ENCODE results near the gene SLC4A1AP. TPM values are rescaled to one million over a fixed set of nuclear protein-coding genes. Genes with fewer than 3 reads are reported as not detected.

Gene SLC4A1AP
- total and polyA plus RNA-seq, 2 of the 13 experiments (the other 11 are each of a cell fraction or from before 2014, with no cell fraction given): 15.3 to 44.6 TPM

GRCh38 chr2:27664154-27664574 is 475 bp downstream of the SLC4A1AP start (continued):
- no peak for TF ChIP-seq MED13 (CRISPR knock-in tag; IDR thresholded peaks at IDR 0.05)
- no peak for TF ChIP-seq NFIB (CRISPR knock-in tag; IDR thresholded peaks at IDR 0.05; ENCODE audit: borderline replicate concordance)
- TF ChIP-seq ZNF33B (CRISPR knock-in tag; IDR thresholded peaks at IDR 0.05): peak; percentile 80; the same call in 1 of the 2 replicates
- TF ChIP-seq AGO2 (optimal IDR thresholded peaks at IDR 0.05; ENCODE audit: low read depth, low read length): peak; percentile 23
- TF ChIP-seq, protein P1, sequence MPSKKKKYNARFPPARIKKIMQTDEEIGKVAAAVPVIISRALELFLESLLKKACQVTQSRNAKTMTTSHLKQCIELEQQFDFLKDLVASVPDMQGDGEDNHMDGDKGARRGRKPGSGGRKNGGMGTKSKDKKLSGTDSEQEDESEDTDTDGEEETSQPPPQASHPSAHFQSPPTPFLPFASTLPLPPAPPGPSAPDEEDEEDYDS (CRISPR knock-in tag; IDR thresholded peaks at IDR 0.05): no peak
- no peak for TF ChIP-seq ZNF17 (CRISPR knock-in tag; IDR thresholded peaks at IDR 0.05)
- 0 out of 2 replicates have a peak, but pooled peaks have one; percentile 4 for TF ChIP-seq ZNF451 (CRISPR knock-in tag; IDR thresholded peaks at IDR 0.05)
- peak; percentile 43; the same call in 1 of the 2 replicates for TF ChIP-seq ZC3H13 (CRISPR knock-in tag; IDR thresholded peaks at IDR 0.05)
- TF ChIP-seq HNRNPUL1 (IDR thresholded peaks at IDR 0.05; ENCODE audit: low read depth, low read length): no peak
- TF ChIP-seq ZIK1 (CRISPR knock-in tag; IDR thresholded peaks at IDR 0.05; ENCODE audit: borderline replicate concordance, low read depth): no peak
- TF ChIP-seq MEIS2 (CRISPR knock-in tag; IDR thresholded peaks at IDR 0.05): peak; percentile 12; the same call in 1 of the 2 replicates
- TF ChIP-seq JARID2 (CRISPR knock-in tag; IDR thresholded peaks at IDR 0.05; ENCODE audit: insufficient replicate concordance): no peak
- TF ChIP-seq SMAD9 (CRISPR knock-in tag; IDR thresholded peaks at IDR 0.05): 0 out of 2 replicates have a peak, but pooled peaks have one; percentile 33
- peak; percentile 60; the same call in 1 of the 2 replicates for TF ChIP-seq NFE2L1 (CRISPR knock-in tag; IDR thresholded peaks at IDR 0.05; ENCODE audit: borderline replicate concordance)
- no peak for TF ChIP-seq SNAI1 (CRISPR knock-in tag; IDR thresholded peaks at IDR 0.05; ENCODE audit: borderline replicate concordance)
- peak; percentile 23 for TF ChIP-seq RBM39 (IDR thresholded peaks at IDR 0.05; ENCODE audit: low read depth, low read length, poor library complexity, severe bottlenecking)
- peak; percentile 86 for TF ChIP-seq KDM5A (IDR thresholded peaks at IDR 0.05; ENCODE audit: borderline replicate concordance, low read length)
- no peak for TF ChIP-seq ZNF646 (CRISPR knock-in tag; IDR thresholded peaks at IDR 0.05)
- TF ChIP-seq SRY (CRISPR knock-in tag; IDR thresholded peaks at IDR 0.05): no peak
- TF ChIP-seq ZNF549 (CRISPR knock-in tag; IDR thresholded peaks at IDR 0.05): no peak
- no peak for TF ChIP-seq HOXA3 (CRISPR knock-in tag; IDR thresholded peaks at IDR 0.05)
- TF ChIP-seq, protein P2, sequence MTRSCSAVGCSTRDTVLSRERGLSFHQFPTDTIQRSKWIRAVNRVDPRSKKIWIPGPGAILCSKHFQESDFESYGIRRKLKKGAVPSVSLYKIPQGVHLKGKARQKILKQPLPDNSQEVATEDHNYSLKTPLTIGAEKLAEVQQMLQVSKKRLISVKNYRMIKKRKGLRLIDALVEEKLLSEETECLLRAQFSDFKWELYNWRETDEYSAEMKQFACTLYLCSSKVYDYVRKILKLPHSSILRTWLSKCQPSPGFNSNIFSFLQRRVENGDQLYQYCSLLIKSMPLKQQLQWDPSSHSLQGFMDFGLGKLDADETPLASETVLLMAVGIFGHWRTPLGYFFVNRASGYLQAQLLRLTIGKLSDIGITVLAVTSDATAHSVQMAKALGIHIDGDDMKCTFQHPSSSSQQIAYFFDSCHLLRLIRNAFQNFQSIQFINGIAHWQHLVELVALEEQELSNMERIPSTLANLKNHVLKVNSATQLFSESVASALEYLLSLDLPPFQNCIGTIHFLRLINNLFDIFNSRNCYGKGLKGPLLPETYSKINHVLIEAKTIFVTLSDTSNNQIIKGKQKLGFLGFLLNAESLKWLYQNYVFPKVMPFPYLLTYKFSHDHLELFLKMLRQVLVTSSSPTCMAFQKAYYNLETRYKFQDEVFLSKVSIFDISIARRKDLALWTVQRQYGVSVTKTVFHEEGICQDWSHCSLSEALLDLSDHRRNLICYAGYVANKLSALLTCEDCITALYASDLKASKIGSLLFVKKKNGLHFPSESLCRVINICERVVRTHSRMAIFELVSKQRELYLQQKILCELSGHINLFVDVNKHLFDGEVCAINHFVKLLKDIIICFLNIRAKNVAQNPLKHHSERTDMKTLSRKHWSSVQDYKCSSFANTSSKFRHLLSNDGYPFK (CRISPR knock-in tag; IDR thresholded peaks at IDR 0.05; ENCODE audit: borderline replicate concordance): no peak

Data from HepG2 (cell line).